A549 (cell line): Measurements from ENCODE around the gene ZIK1.

Source experiments
- CEBPB ChIP-seq, 2 experiments: fragments of >200 bp in 1 of 2; sonication (Bioruptor Twin) in 1 of 2; formaldehyde crosslinking in 1 of 2; IDR thresholded peaks; 2 replicates each; pipeline ENCODE4 v1.6.1; 2012 to 2016
- CHD2 ChIP-seq: fragments of 150-350 bp; IDR thresholded peaks from 2 replicates; pipeline ENCODE4 v1.6.1; 2014; ENCODE audit warnings: low read length; ENCODE audit not compliant: partially characterized antibody
- EP300 ChIP-seq, 2 experiments: fragments of >200 bp; sonication (Bioruptor Twin); formaldehyde crosslinking; IDR thresholded peaks; 2 replicates in 1 of 2; 3 replicates in 1 of 2; pipeline ENCODE4 v1.6.1; 2016 to 2017
- ESRRA ChIP-seq: fragments of 150-350 bp; IDR thresholded peaks from 2 replicates; pipeline ENCODE4 v1.6.1; 2014; ENCODE audit warnings: mild to moderate bottlenecking, low read length, borderline replicate concordance
- HDAC2 ChIP-seq: fragments of 200-600 bp; sonication (generic); IDR thresholded peaks from 2 replicates; pipeline ENCODE4 v1.6.1; 2016
- MAZ ChIP-seq: fragments of 150-350 bp; IDR thresholded peaks from 2 replicates; pipeline ENCODE4 v1.6.1; 2014; ENCODE audit warnings: antibody characterized with exemption, low read depth, low read length, borderline replicate concordance
- NFE2L2 ChIP-seq: fragments of 150-350 bp; conservative IDR thresholded peaks from 2 replicates; pipeline ENCODE4 v1.6.1; 2014; ENCODE audit warnings: low read length
- POLR2A ChIP-seq: IDR thresholded peaks from 2 replicates; pipeline ENCODE4 v1.6.1; 2012; ENCODE audit warnings: mild to moderate bottlenecking, low read length
- RCOR1 ChIP-seq: fragments of 150-350 bp; IDR thresholded peaks from 2 replicates; pipeline ENCODE4 v1.6.1; 2014; ENCODE audit warnings: antibody characterized with exemption, low read length, low read depth
- SMC3 ChIP-seq: fragments of >200 bp; sonication (Bioruptor Twin); formaldehyde crosslinking; IDR thresholded peaks from 3 replicates; pipeline ENCODE4 v1.6.1; 2018; ENCODE audit warnings: inconsistent platforms
- TF ChIP-seq, protein P1 (sequence below): fragments of >200 bp; sonication (Bioruptor Twin); formaldehyde crosslinking; IDR thresholded peaks from 3 replicates; pipeline ENCODE4 v1.5.1; 2016
- TF ChIP-seq, protein P2 (sequence below): IDR thresholded peaks from 2 replicates; pipeline ENCODE4 v1.6.1; 2012
- TF ChIP-seq, protein P3 (sequence below): fragments of 250-450 bp; sonication (Bioruptor Pico); IDR thresholded peaks from 2 replicates; pipeline ENCODE4 v1.5.0; 2021; ENCODE audit warnings: mild to moderate bottlenecking, moderate library complexity, borderline replicate concordance
- TF ChIP-seq, protein P4 (sequence below): fragments of 450-650 bp; IDR thresholded peaks from 2 replicates; pipeline ENCODE4 v1.6.1; 2014; ENCODE audit warnings: antibody characterized with exemption

DNA sequence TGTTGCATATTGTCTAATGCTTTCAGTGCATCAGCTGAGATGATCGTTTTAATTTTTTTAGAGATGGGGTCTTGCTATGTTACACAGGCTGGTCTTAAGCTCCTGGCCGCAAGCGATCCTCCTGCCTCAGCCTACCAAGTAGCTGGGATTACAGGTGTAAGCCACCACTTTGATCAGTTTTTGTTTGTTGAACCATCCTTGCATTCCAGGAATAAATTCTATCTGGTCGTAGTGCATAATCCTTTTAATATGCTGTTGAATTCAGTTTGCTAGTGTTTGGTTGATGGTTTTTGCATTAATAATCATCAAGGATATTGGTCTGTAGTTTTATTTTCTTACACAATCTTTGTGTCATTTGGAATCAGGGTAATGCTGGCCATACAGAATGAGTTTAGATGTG, 53.4 kb downstream of the ZIK1 start:
- TF ChIP-seq CEBPB (IDR thresholded peaks at IDR 0.05) (no peak), NFE2L2 (no peak), POLR2A (no peak), MAZ (no peak), EP300 (IDR thresholded peaks at IDR 0.05) (no peak), HDAC2 (no peak), SMC3 (no peak), ESRRA (no peak), RCOR1 (no peak), CHD2 (no peak)
- TF ChIP-seq, protein P1, sequence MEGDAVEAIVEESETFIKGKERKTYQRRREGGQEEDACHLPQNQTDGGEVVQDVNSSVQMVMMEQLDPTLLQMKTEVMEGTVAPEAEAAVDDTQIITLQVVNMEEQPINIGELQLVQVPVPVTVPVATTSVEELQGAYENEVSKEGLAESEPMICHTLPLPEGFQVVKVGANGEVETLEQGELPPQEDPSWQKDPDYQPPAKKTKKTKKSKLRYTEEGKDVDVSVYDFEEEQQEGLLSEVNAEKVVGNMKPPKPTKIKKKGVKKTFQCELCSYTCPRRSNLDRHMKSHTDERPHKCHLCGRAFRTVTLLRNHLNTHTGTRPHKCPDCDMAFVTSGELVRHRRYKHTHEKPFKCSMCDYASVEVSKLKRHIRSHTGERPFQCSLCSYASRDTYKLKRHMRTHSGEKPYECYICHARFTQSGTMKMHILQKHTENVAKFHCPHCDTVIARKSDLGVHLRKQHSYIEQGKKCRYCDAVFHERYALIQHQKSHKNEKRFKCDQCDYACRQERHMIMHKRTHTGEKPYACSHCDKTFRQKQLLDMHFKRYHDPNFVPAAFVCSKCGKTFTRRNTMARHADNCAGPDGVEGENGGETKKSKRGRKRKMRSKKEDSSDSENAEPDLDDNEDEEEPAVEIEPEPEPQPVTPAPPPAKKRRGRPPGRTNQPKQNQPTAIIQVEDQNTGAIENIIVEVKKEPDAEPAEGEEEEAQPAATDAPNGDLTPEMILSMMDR = no peak
- TF ChIP-seq, protein P2, sequence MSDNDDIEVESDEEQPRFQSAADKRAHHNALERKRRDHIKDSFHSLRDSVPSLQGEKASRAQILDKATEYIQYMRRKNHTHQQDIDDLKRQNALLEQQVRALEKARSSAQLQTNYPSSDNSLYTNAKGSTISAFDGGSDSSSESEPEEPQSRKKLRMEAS = no peak
- TF ChIP-seq, protein P3, sequence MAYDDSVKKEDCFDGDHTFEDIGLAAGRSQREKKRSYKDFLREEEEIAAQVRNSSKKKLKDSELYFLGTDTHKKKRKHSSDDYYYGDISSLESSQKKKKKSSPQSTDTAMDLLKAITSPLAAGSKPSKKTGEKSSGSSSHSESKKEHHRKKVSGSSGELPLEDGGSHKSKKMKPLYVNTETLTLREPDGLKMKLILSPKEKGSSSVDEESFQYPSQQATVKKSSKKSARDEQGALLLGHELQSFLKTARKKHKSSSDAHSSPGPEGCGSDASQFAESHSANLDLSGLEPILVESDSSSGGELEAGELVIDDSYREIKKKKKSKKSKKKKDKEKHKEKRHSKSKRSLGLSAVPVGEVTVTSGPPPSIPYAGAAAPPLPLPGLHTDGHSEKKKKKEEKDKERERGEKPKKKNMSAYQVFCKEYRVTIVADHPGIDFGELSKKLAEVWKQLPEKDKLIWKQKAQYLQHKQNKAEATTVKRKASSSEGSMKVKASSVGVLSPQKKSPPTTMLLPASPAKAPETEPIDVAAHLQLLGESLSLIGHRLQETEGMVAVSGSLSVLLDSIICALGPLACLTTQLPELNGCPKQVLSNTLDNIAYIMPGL (CRISPR knock-in tag) = no peak
- TF ChIP-seq, protein P4, sequence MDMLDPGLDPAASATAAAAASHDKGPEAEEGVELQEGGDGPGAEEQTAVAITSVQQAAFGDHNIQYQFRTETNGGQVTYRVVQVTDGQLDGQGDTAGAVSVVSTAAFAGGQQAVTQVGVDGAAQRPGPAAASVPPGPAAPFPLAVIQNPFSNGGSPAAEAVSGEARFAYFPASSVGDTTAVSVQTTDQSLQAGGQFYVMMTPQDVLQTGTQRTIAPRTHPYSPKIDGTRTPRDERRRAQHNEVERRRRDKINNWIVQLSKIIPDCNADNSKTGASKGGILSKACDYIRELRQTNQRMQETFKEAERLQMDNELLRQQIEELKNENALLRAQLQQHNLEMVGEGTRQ = no peak
